SK-N-SH (cell line): Measurements from ENCODE around the gene RNF214. TPM values are rescaled to one million over a fixed set of nuclear protein-coding genes. Genes with fewer than 3 reads are reported as not detected.

Source experiments
- CTCF ChIA-PET: fragments of 300-600, 350-600 bp; formaldehyde crosslinking; extraction: SDS; loops from one replicate; lab custom pipeline; 2021; lab: Yijun Ruan, JAX
- POLR2A ChIA-PET: fragments of 350-600 bp; sonication (Branson Sonifier 250); formaldehyde crosslinking; extraction: SDS; loops from one replicate; lab custom pipeline; 2020; ENCODE audit warnings: antibody characterized with exemption, inconsistent platforms; lab: Yijun Ruan, JAX
- DNase-seq: peaks from one replicate; pipeline ENCODE4 v3.0.0; 2012
- H2AFZ ChIP-seq: fragments of 200-600 bp; sonication (generic); 2 replicates; pipeline ENCODE4 v1.8.1; 2016; ENCODE audit warnings: antibody characterized with exemption, mild to moderate bottlenecking, low read depth
- H3F3A ChIP-seq: fragments of 200-600 bp; sonication (generic); replicated peaks from 2 replicates; pipeline ENCODE3; 2016; ENCODE audit warnings: antibody characterized with exemption, mild to moderate bottlenecking; ENCODE audit not compliant: insufficient read depth
- H3K27ac ChIP-seq, 2 experiments: fragments of 200-500 bp in 1 of 2; fragments of 200-600 bp in 1 of 2; sonication (Bioruptor generic) in 1 of 2; sonication (generic), shearing (Covaris generic) in 1 of 2; 2 replicates each; pipeline versions ENCODE4 v1.5.1 to v1.6.1; 2014 to 2016; ENCODE audit warnings: low read depth in 2 of 2, inconsistent platforms in 1 of 2, low read length in 1 of 2, mild to moderate bottlenecking in 1 of 2, mixed read lengths in 1 of 2
- H3K27me3 ChIP-seq: fragments of 200-600 bp; sonication (generic), shearing (Covaris generic); 2 replicates; pipeline ENCODE4 v1.6.1; 2016; ENCODE audit warnings: mixed run types; ENCODE audit not compliant: insufficient read depth
- H3K36me3 ChIP-seq, 2 experiments: fragments of 200-500 bp in 1 of 2; fragments of 200-600 bp in 1 of 2; sonication (Bioruptor generic) in 1 of 2; sonication (generic) in 1 of 2; replicated peaks in 1 of 2; 2 replicates each; pipeline versions ENCODE3 to v1.5.1; 2014 to 2016; ENCODE audit warnings: low read length in 1 of 2, mild to moderate bottlenecking in 1 of 2; ENCODE audit not compliant: insufficient read depth in 2 of 2, control insufficient read depth in 1 of 2
- H3K4me1 ChIP-seq, 2 experiments: fragments of 200-500 bp in 1 of 2; fragments of 200-600 bp in 1 of 2; sonication (Bioruptor generic) in 1 of 2; sonication (generic), shearing (Covaris generic) in 1 of 2; 2 replicates each; pipeline versions ENCODE4 v1.5.1 to v1.6.1; 2014 to 2016; ENCODE audit warnings: low read depth in 1 of 2, low read length in 1 of 2, mixed run types in 1 of 2; ENCODE audit not compliant: insufficient read depth in 2 of 2, control insufficient read depth in 1 of 2
- H3K4me2 ChIP-seq: fragments of 200-600 bp; sonication (generic), shearing (Covaris generic); 2 replicates; pipeline ENCODE4 v1.6.1; 2017; ENCODE audit warnings: mixed run types
- H3K4me3 ChIP-seq, 2 experiments: fragments of 200-500 bp in 1 of 2; fragments of 200-600 bp in 1 of 2; sonication (Bioruptor generic) in 1 of 2; sonication (generic), shearing (Covaris generic) in 1 of 2; 2 replicates each; pipeline versions ENCODE4 v1.5.1 to v1.8.1; 2014 to 2016; ENCODE audit warnings: low read depth in 2 of 2, inconsistent platforms in 1 of 2, low read length in 1 of 2, mild to moderate bottlenecking in 1 of 2, mixed read lengths in 1 of 2, moderate library complexity in 1 of 2
- H3K79me2 ChIP-seq: fragments of 200-600 bp; sonication (generic); 2 replicates; pipeline ENCODE4 v1.8.1; 2017; ENCODE audit warnings: mild to moderate bottlenecking; ENCODE audit not compliant: insufficient read depth
- H3K9ac ChIP-seq: fragments of 200-600 bp; sonication (generic); 2 replicates; pipeline ENCODE4 v1.6.1; 2017; ENCODE audit warnings: mixed run types
- H3K9me2 ChIP-seq: fragments of 200-600 bp; sonication (generic); 2 replicates; pipeline ENCODE4 v1.6.1; 2017; ENCODE audit warnings: mixed run types
- H3K9me3 ChIP-seq: fragments of 200-600 bp; sonication (generic); 2 replicates; pipeline ENCODE4 v1.6.1; 2017; ENCODE audit warnings: mixed run types, mild to moderate bottlenecking, moderate library complexity
- H4K20me1 ChIP-seq: fragments of 200-600 bp; sonication (generic); 2 replicates; pipeline ENCODE4 v1.6.1; 2017; ENCODE audit warnings: mild to moderate bottlenecking, mixed run types; ENCODE audit not compliant: insufficient read depth
- CHD2 ChIP-seq: fragments of 150-350 bp; IDR thresholded peaks from 2 replicates; pipeline ENCODE4 v1.6.1; 2018; ENCODE audit warnings: low read length; ENCODE audit not compliant: partially characterized antibody
- ELF1 ChIP-seq: IDR thresholded peaks from 2 replicates; pipeline ENCODE4 v1.4.0; 2012
- EP300 ChIP-seq, 2 experiments: IDR thresholded peaks; 2 replicates each; pipeline versions ENCODE4 v1.4.0 to v1.6.1; 2012; ENCODE audit warnings: borderline replicate concordance in 1 of 2, low read depth in 1 of 2, low read length in 1 of 2
- EZH2phosphoT487 ChIP-seq: fragments of 200-600 bp; sonication (generic); IDR thresholded peaks from 2 replicates; pipeline ENCODE4 v1.6.1; 2017; ENCODE audit warnings: low read depth, mixed run types, mild to moderate bottlenecking, antibody characterized with exemption, moderate library complexity, borderline replicate concordance
- FOSL2 ChIP-seq: IDR thresholded peaks from 2 replicates; pipeline ENCODE4 v1.4.0; 2012; ENCODE audit warnings: low read depth, mild to moderate bottlenecking, moderate library complexity, borderline replicate concordance
- FOXJ3 ChIP-seq: sonication (generic); formaldehyde crosslinking; IDR thresholded peaks from 2 replicates; pipeline ENCODE4 v1.5.1; 2020; ENCODE audit warnings: mild to moderate bottlenecking, missing genetic modification reagents
- FOXM1 ChIP-seq: IDR thresholded peaks from 2 replicates; pipeline ENCODE4 v1.4.0; 2012; ENCODE audit warnings: low read depth, mild to moderate bottlenecking
- GABPA ChIP-seq: IDR thresholded peaks from 2 replicates; pipeline ENCODE4 v1.4.0; 2012; ENCODE audit warnings: low read depth, mild to moderate bottlenecking
- GATA2 ChIP-seq: sonication (generic); formaldehyde crosslinking; IDR thresholded peaks from 2 replicates; pipeline ENCODE4 v1.5.0; 2020; ENCODE audit warnings: mild to moderate bottlenecking, missing genetic modification reagents
- JUND ChIP-seq: IDR thresholded peaks from 2 replicates; pipeline ENCODE4 v1.4.0; 2012
- MEF2A ChIP-seq: IDR thresholded peaks from 2 replicates; pipeline ENCODE4 v1.4.0; 2012; ENCODE audit warnings: low read depth, borderline replicate concordance
- POLR2AphosphoS5 ChIP-seq: IDR thresholded peaks from 2 replicates; pipeline ENCODE4 v1.6.1; 2012; ENCODE audit warnings: low read depth, low read length
- RXRA ChIP-seq: IDR thresholded peaks from 2 replicates; pipeline ENCODE4 v1.4.0; 2012; ENCODE audit warnings: low read depth, mild to moderate bottlenecking, borderline replicate concordance
- SIN3A ChIP-seq: IDR thresholded peaks from 2 replicates; pipeline ENCODE4 v1.6.1; 2012; ENCODE audit warnings: low read depth, mild to moderate bottlenecking, low read length, moderate library complexity, borderline replicate concordance
- SMC3 ChIP-seq: IDR thresholded peaks from 2 replicates; pipeline ENCODE4 v1.6.1; 2012; ENCODE audit warnings: low read depth, low read length, improper control_type of control experiment
- TAF1 ChIP-seq: IDR thresholded peaks from 2 replicates; pipeline ENCODE4 v1.6.1; 2012; ENCODE audit warnings: low read depth, mild to moderate bottlenecking, low read length, moderate library complexity, borderline replicate concordance
- TCF12 ChIP-seq: IDR thresholded peaks from 2 replicates; pipeline ENCODE4 v1.4.0; 2012
- USF1 ChIP-seq: IDR thresholded peaks from 2 replicates; pipeline ENCODE4 v1.4.0; 2012; ENCODE audit warnings: low read depth, borderline replicate concordance
- YY1 ChIP-seq: IDR thresholded peaks from 2 replicates; pipeline ENCODE4 v1.4.0; 2012; ENCODE audit warnings: low read depth, mild to moderate bottlenecking
- WGBS: methylation state at CpG from one replicate; pipeline ENCODE4 v1.1.6; 2017; ENCODE audit warnings: low lambda C conversion rate; 5-methylcytosine and 5-hydroxymethylcytosine counted together
- polyA plus RNA-seq, 3 experiments: library from polyadenylated mRNA; depleted of rRNA; stranded (reverse); fragments of >200 nt; gene quantifications; 2 replicates each; pipeline ENCODE4 v1.2.3, GENCODE V29; 2012
- TF ChIP-seq, protein P1 (sequence below): fragments of 150-350 bp; IDR thresholded peaks from 2 replicates; pipeline ENCODE4 v1.6.1; 2016; ENCODE audit warnings: mild to moderate bottlenecking, low read depth, low read length
- TF ChIP-seq, protein P2 (sequence below): fragments of 150-350 bp; IDR thresholded peaks from 2 replicates; pipeline ENCODE4 v1.6.1; 2017; ENCODE audit warnings: antibody characterized with exemption, low read length, low read depth, borderline replicate concordance

Gene RNF214
- polyA plus RNA-seq, 1 of the 3 experiments (the other 2 are of a cell fraction): 15.4 TPM

DNA sequence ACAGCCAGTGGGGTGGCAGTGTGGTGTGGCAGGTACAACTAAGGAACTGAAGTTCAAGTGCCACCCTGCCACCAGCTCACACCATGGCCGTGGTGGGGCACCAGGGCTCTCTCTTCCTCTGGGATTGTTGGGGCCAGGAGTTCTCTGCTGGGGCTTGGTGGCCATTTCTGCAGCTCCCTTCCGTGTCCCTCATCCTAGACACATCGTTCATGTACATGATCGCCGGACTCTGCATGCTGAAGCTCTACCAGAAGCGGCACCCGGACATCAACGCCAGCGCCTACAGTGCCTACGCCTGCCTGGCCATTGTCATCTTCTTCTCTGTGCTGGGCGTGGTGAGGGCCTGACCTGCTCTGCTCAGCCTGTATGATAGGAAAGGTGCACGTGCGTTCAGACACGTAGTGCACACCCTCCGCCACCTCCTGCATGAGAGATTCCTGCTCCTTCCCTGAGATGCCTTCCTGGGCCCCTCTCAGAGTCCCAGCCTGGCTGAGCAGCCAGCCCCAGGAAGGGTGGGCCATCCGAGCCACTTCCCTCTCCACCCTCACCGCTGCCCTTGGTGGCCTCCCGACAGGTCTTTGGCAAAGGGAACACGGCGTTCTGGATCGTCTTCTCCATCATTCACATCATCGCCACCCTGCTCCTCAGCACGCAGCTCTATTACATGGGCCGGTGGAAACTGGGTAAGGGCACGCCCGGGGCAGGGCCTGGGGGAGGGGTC lies 40.6 kb upstream of the RNF214 start:
- TF ChIP-seq SIN3A (no peak), JUND (no peak), FOSL2 (no peak), FOXJ3 (CRISPR knock-in tag) (no peak), EP300 (IDR thresholded peaks at IDR 0.05; ENCODE audit: borderline replicate concordance in 1 of 2, low read depth in 1 of 2, low read length in 1 of 2) (no peak), EZH2phosphoT487 (no peak), YY1 (no peak), CHD2 (no peak), MEF2A (no peak), SMC3 (no peak), FOXM1 (no peak), USF1 (no peak), RXRA (no peak), TCF12 (no peak)
- TF ChIP-seq, protein P1, sequence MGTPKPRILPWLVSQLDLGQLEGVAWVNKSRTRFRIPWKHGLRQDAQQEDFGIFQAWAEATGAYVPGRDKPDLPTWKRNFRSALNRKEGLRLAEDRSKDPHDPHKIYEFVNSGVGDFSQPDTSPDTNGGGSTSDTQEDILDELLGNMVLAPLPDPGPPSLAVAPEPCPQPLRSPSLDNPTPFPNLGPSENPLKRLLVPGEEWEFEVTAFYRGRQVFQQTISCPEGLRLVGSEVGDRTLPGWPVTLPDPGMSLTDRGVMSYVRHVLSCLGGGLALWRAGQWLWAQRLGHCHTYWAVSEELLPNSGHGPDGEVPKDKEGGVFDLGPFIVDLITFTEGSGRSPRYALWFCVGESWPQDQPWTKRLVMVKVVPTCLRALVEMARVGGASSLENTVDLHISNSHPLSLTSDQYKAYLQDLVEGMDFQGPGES: no peak
- TF ChIP-seq, all 33 proteins: peak for 0
- Histone ChIP-seq H3K9me3 (no peaks in the 10 kb centered on the region), H3K4me3 (no peak overlapping the region), H3F3A (no peaks in the 10 kb centered on the region), H2AFZ (no peak overlapping the region), H3K27ac (no peak overlapping the region), H3K9ac (no peak overlapping the region), H3K36me3 (peaks cover 0 to 17% of the 10 kb centered on the region in 2 experiments), H3K79me2 (no peaks in the 10 kb centered on the region), H3K4me1 (no peaks in the 10 kb centered on the region), H3K27me3 (no peaks in the 10 kb centered on the region), H4K20me1 (no peaks in the 10 kb centered on the region), H3K4me2 (no peak overlapping the region), H3K9me2 (no peaks in the 10 kb centered on the region)
- ChIA-PET CTCF (interaction anchor here (1.0 kb wide), 1 partner anchor 11 kb away, joined by 3 read pairs; no protein-coding TSS in a partner anchor), POLR2A (no interaction called here)
- DNase-seq: no peak
- 93% methylated on average over 17 of the region's 26 CpGs for WGBS

DNA sequence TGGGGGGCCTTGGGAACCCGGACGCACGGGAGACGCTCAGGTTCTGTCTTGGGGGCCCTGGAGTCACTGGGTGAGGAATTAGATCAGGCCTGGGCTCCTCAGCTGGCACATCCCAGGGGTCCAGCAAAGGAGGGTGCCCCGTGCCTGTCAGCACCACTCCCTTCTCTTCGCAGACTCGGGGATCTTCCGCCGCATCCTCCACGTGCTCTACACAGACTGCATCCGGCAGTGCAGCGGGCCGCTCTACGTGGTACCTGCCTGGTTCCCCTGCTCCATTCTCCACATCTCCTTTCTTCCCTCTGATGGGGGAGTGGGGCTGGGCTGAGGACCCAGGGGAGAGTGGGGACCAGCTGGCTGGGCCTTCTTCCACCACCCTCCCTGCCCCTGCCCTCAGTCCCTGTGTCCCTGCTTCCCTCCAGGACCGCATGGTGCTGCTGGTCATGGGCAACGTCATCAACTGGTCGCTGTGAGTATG lies 40.0 kb upstream of the RNF214 start:
- Histone ChIP-seq H3K9me3 (no peaks in the 10 kb centered on the region), H3K79me2 (peaks cover 1% of the 10 kb centered on the region; the same call in 1 of the 2 replicates), H4K20me1 (no peaks in the 10 kb centered on the region), H3K4me1 (no peaks in the 10 kb centered on the region), H3K4me2 (no peak overlapping the region), H3K27me3 (no peaks in the 10 kb centered on the region), H3K9me2 (no peaks in the 10 kb centered on the region), H3K9ac (no peak overlapping the region), H3K36me3 (peaks cover 0 to 17% of the 10 kb centered on the region in 2 experiments), H3K27ac (no peak overlapping the region), H2AFZ (no peak overlapping the region), H3F3A (no peaks in the 10 kb centered on the region), H3K4me3 (no peak overlapping the region)
- TF ChIP-seq TAF1 (no peak), ELF1 (no peak), SIN3A (no peak), POLR2AphosphoS5 (no peak), SMC3 (no peak), GATA2 (CRISPR knock-in tag) (no peak), GABPA (no peak), EZH2phosphoT487 (no peak), EP300 (IDR thresholded peaks at IDR 0.05; ENCODE audit: borderline replicate concordance in 1 of 2, low read depth in 1 of 2, low read length in 1 of 2) (no peak)
- TF ChIP-seq, protein P1: no peak
- TF ChIP-seq, protein P2, sequence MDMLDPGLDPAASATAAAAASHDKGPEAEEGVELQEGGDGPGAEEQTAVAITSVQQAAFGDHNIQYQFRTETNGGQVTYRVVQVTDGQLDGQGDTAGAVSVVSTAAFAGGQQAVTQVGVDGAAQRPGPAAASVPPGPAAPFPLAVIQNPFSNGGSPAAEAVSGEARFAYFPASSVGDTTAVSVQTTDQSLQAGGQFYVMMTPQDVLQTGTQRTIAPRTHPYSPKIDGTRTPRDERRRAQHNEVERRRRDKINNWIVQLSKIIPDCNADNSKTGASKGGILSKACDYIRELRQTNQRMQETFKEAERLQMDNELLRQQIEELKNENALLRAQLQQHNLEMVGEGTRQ: no peak
- 96% methylated on average over 14 of the region's 17 CpGs for WGBS
- CTCF ChIA-PET: no interaction called here
- POLR2A ChIA-PET: no interaction called here
- DNase-seq: peak; percentile 12
